ENCODE results near the gene PRDM11.

DNA sequence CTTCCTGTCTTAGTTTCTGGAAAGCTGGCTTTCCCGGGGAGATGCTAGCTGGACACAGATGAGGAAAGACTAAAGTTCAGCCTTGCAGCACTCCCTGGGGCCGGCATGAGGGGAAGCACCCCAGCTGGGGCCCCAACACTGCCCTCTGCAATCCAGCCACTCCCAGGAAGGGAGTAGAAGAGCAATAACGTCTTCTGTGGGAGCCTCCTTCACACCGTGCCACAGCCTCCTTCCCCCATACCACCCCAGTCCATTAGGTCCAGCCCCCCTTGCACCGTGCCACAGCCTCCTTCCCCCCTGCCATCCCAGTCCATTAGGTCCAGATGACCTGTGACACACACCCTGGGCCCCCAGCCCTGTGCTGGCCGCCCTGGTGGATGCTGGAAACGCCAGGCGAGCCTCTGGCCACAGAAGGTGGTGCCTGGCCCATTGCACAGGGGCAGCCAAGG, 44.1 kb upstream of the PRDM11 start:
- TF ChIP-seq CTCF (IDR thresholded peaks at IDR 0.05), result no peak
- no peak for TF ChIP-seq POLR2A (IDR thresholded peaks at IDR 0.05)
